Chondrocyte (in vitro differentiated cells): Measurements from ENCODE around the gene ZBTB22. TPM values are rescaled to one million over a fixed set of nuclear protein-coding genes. Genes with fewer than 3 reads are reported as not detected.
A peak's percentile ranks its signal among the peaks of the same experiment; 100 is the strongest.

Source experiments
- DNase-seq: peaks from one replicate; pipeline ENCODE4 v3.0.0; 2021; ENCODE audit warnings: mixed read lengths, low spot score
- H3K27ac Mint-ChIP-seq: one replicate; pipeline ENCODE4 v1.8.0; 2021; ENCODE audit warnings: mild to moderate bottlenecking, moderate library complexity, mixed read lengths; ENCODE audit not compliant: unreplicated experiment
- H3K27me3 Mint-ChIP-seq: 2 replicates; pipeline ENCODE4 v1.8.0; 2021; ENCODE audit warnings: low read depth, mixed read lengths
- H3K36me3 Mint-ChIP-seq: 2 replicates; pipeline ENCODE4 v1.8.0; 2021; ENCODE audit warnings: low read depth, mixed read lengths
- H3K4me1 Mint-ChIP-seq: 2 replicates; pipeline ENCODE4 v1.8.0; 2021; ENCODE audit warnings: low read depth, mild to moderate bottlenecking, mixed read lengths
- H3K4me3 Mint-ChIP-seq: one replicate; pipeline ENCODE4 v1.8.0; 2021; ENCODE audit warnings: mild to moderate bottlenecking, moderate library complexity, mixed read lengths; ENCODE audit not compliant: unreplicated experiment
- H3K9me3 Mint-ChIP-seq: 2 replicates; pipeline ENCODE4 v1.8.0; 2021; ENCODE audit warnings: low read depth, mixed read lengths
- CTCF ChIP-seq: fragments of 200-600 bp; sonication (generic); IDR thresholded peaks from 2 replicates; pipeline ENCODE4 v1.5.0; 2021; ENCODE audit warnings: antibody characterized with exemption, mild to moderate bottlenecking, moderate library complexity
- total RNA-seq: library from RNA; stranded (reverse); gene quantifications from 3 replicates; pipeline ENCODE4 v1.2.1, GENCODE V29; 2021

Gene ZBTB22
- total RNA-seq, 1 donor from 2014 or later = 22.1 TPM

GRCh38 chr6:33312361-33313104 is 5.0 kb downstream of the ZBTB22 start:
- no peak for TF ChIP-seq CTCF
- H3K4me3 Mint-ChIP-seq = peak overlapping the region; percentile 97
- no peaks in the 10 kb centered on the region for H3K9me3 Mint-ChIP-seq
- DNase-seq = no peak
- H3K27ac Mint-ChIP-seq = peak overlapping the region; percentile 98
- peaks cover 1% of the 10 kb centered on the region for H3K36me3 Mint-ChIP-seq
- no peaks in the 10 kb centered on the region for H3K27me3 Mint-ChIP-seq
- H3K4me1 Mint-ChIP-seq = peaks cover 46% of the 10 kb centered on the region

- no peak for TF ChIP-seq CTCF
- peak overlapping the region; percentile 27 for H3K27ac Mint-ChIP-seq
- DNase-seq = no peak
- H3K4me1 Mint-ChIP-seq = peaks cover 5% of the 10 kb centered on the region
- H3K9me3 Mint-ChIP-seq = no peaks in the 10 kb centered on the region
- H3K36me3 Mint-ChIP-seq = peaks cover 11% of the 10 kb centered on the region
- no peak overlapping the region for H3K4me3 Mint-ChIP-seq
- H3K27me3 Mint-ChIP-seq = no peaks in the 10 kb centered on the region
Measured at GRCh38 chr6:33306356-33306755, 11.2 kb downstream of the ZBTB22 start.

GRCh38 chr6:33305052-33305451 is 12.5 kb downstream of the ZBTB22 start:
- TF ChIP-seq CTCF = no peak
- no peak overlapping the region for H3K27ac Mint-ChIP-seq
- H3K27me3 Mint-ChIP-seq = no peaks in the 10 kb centered on the region
- peaks cover 12% of the 10 kb centered on the region for H3K36me3 Mint-ChIP-seq
- no peaks in the 10 kb centered on the region for H3K9me3 Mint-ChIP-seq
- no peak overlapping the region for H3K4me3 Mint-ChIP-seq
- no peak for DNase-seq
- H3K4me1 Mint-ChIP-seq = peaks cover 17% of the 10 kb centered on the region

DNA sequence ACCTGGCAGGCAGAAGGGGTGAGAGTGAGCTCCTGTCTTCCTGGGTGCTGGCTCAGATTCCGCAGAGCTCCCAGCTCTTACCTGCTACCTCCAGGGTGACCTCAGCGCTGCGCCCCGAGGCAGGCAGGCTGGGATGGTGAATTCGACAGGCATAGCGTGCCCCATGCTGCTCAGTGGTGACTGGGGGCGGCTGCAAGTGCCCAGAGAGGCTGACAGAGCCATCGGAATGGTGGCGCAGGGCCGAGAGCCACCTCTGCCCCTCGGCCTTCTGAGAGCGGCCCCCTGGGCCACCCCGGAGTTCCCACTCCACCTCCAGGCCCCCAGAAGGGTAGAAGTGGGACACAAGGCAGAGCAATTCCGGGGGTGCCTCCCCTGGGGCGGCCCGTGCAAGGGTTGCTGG is 13.3 kb downstream of the ZBTB22 start:
- no peak for DNase-seq
- no peak overlapping the region for H3K4me3 Mint-ChIP-seq
- peaks cover 12% of the 10 kb centered on the region for H3K36me3 Mint-ChIP-seq
- H3K4me1 Mint-ChIP-seq = peaks cover 21% of the 10 kb centered on the region
- H3K27ac Mint-ChIP-seq = no peak overlapping the region
- no peak for TF ChIP-seq CTCF
- no peaks in the 10 kb centered on the region for H3K9me3 Mint-ChIP-seq
- H3K27me3 Mint-ChIP-seq = no peaks in the 10 kb centered on the region

DNA sequence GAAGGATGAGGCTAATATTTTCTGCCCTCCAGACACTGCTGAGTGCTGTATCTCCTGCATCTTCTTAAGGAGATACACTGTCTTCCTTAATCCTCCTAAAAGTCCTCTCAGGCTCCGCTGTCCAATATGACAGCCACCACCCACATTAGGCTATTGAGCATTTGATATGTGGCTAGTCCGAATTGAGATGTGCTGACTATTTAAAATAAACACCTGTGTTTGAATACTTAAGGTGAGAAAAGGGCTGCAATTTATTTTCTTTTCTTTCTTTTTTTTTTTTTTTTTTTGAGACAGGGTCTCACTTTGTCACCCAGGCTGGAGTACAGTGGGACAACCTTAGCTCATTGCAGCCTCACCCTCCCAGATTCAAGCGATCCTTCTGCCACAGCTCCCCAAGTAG is 15.7 kb downstream of the ZBTB22 start:
- no peaks in the 10 kb centered on the region for H3K9me3 Mint-ChIP-seq
- no peak for TF ChIP-seq CTCF

More for the DNA sequence above, 15.7 kb downstream of the ZBTB22 start:
- DNase-seq = no peak
- Mint-ChIP-seq H3K4me3 (no peak overlapping the region), H3K4me1 (peaks cover 32% of the 10 kb centered on the region), H3K36me3 (peaks cover 12% of the 10 kb centered on the region), H3K27me3 (no peaks in the 10 kb centered on the region), H3K27ac (no peak overlapping the region)
